Loucy (cell line): ENCODE results near the gene GALNT5.

Experiments
- H2AFZ ChIP-seq: fragments of 200-600 bp; sonication (generic); 2 replicates; pipeline ENCODE4 v1.6.0; 2016; ENCODE audit warnings: antibody characterized with exemption, mild to moderate bottlenecking, low read length, moderate library complexity
- H3F3A ChIP-seq: fragments of 200-600 bp; 2 replicates; pipeline ENCODE4 v1.6.0; 2016; ENCODE audit warnings: antibody characterized with exemption, low read depth, mild to moderate bottlenecking
- H3K27me3 ChIP-seq: fragments of 200-600 bp; sonication (generic); 2 replicates; pipeline ENCODE4 v1.6.1; 2014; ENCODE audit warnings: low read length, mild to moderate bottlenecking; ENCODE audit not compliant: insufficient read depth, poor library complexity, severe bottlenecking
- H3K36me3 ChIP-seq: fragments of 200-600 bp; sonication (generic); 2 replicates; pipeline ENCODE4 v1.6.1; 2016; ENCODE audit warnings: low read length; ENCODE audit not compliant: insufficient read depth
- H3K4me1 ChIP-seq: fragments of 200-600 bp; sonication (generic); 2 replicates; pipeline ENCODE4 v1.5.1; 2014; ENCODE audit warnings: low read length, mild to moderate bottlenecking; ENCODE audit not compliant: insufficient read depth, poor library complexity, severe bottlenecking
- H3K4me2 ChIP-seq: fragments of 200-600 bp; sonication (generic); 2 replicates; pipeline ENCODE4 v1.6.0; 2014; ENCODE audit warnings: antibody characterized with exemption, low read length, low read depth, mild to moderate bottlenecking; ENCODE audit not compliant: poor library complexity, severe bottlenecking
- H3K4me3 ChIP-seq: fragments of 200-600 bp; sonication (generic); 2 replicates; pipeline ENCODE4 v1.5.1; 2014; ENCODE audit warnings: low read length, mild to moderate bottlenecking, mixed read lengths; ENCODE audit not compliant: poor library complexity, severe bottlenecking
- H3K79me2 ChIP-seq: fragments of 200-600 bp; sonication (generic); 2 replicates; pipeline ENCODE4 v1.6.1; 2014; ENCODE audit warnings: low read length; ENCODE audit not compliant: insufficient read depth
- H3K9ac ChIP-seq: fragments of 200-600 bp; sonication (generic); 2 replicates; pipeline ENCODE4 v1.6.0; 2014; ENCODE audit warnings: mild to moderate bottlenecking, low read depth, low read length, moderate library complexity; ENCODE audit not compliant: poor library complexity, severe bottlenecking
- H3K9me2 ChIP-seq: fragments of 200-600 bp; sonication (generic); replicated peaks from 2 replicates; pipeline ENCODE4 v1.6.1; 2016; ENCODE audit warnings: low read depth, low read length, mixed read lengths
- H3K9me3 ChIP-seq: fragments of 200-600 bp; sonication (generic); 2 replicates; pipeline ENCODE4 v1.6.1; 2014; ENCODE audit warnings: mild to moderate bottlenecking, antibody characterized with exemption, low read length, low read depth; ENCODE audit not compliant: insufficient read depth
- H4K20me1 ChIP-seq: fragments of 200-600 bp; sonication (generic); 2 replicates; pipeline ENCODE4 v1.6.0; 2014; ENCODE audit warnings: antibody characterized with exemption, low read length, mild to moderate bottlenecking; ENCODE audit not compliant: insufficient read depth, poor library complexity, severe bottlenecking
- EZH2phosphoT487 ChIP-seq: fragments of 200-600 bp; IDR thresholded peaks from 2 replicates; pipeline ENCODE4 v1.6.1; 2018; ENCODE audit warnings: antibody characterized with exemption, mild to moderate bottlenecking, moderate library complexity, borderline replicate concordance
- TF ChIP-seq, protein P1 (sequence below): fragments of 200-600 bp; sonication (generic); conservative IDR thresholded peaks from 2 replicates; pipeline ENCODE4 v1.5.1; 2014; ENCODE audit warnings: mild to moderate bottlenecking, antibody characterized with exemption, low read length

GALNT5 gene

DNA sequence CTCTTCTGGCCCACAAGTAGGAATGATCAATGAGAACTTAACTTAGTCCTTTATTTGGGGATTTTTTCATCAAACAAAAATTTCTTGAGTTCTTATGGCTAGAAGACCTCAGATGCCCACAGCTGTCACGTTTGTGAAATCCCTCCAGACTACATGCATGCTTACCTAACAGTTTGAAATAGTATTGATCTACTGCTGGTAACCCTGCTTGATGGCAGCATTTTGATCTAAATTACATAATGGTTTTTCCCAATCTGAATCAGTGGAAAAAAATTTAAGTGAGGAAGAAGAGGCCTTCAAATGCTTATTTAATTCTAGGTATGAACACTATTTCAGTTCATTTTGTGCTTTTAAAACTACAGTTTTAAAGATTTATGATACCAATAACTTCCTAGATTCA, 54.2 kb downstream of the GALNT5 start:
- Histone ChIP-seq H3K79me2 (no peaks in the 10 kb centered on the region), H3K4me2 (no peak overlapping the region)

DNA sequence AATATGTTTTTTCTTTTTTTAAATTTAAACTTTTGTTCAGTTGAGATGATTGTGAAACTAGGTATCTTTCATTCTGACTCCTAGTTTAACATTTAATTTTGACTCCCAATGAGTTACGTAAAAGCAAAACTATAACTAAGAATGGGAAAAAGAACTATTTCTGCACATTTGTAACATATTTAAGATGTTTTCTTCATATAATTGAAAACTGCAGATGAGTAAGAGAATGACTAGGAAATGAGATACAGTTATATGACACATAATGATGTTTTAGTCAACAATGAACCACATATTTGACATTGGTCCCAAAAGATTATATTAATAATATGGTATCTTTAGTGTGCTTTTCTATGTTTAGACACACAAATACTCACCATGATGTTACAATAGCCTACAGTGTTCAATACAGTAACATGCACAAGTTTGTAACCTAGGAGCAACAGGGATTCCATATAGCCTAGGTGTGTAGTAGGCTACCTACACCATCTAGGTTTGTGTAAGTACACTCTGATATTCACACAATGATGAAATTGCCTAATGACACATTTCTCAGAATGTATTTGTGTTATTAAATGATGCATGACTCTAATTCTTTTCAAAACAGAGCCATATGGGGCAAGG, 55.5 kb downstream of the GALNT5 start:
- Histone ChIP-seq H3K4me2 (no peak overlapping the region), H4K20me1 (no peaks in the 10 kb centered on the region), H3F3A (no peaks in the 10 kb centered on the region), H2AFZ (no peak overlapping the region), H3K4me1 (no peaks in the 10 kb centered on the region), H3K27me3 (no peaks in the 10 kb centered on the region), H3K9me3 (no peaks in the 10 kb centered on the region), H3K36me3 (no peaks in the 10 kb centered on the region), H3K79me2 (no peaks in the 10 kb centered on the region), H3K9me2 (no peaks in the 10 kb centered on the region), H3K9ac (no peak overlapping the region), H3K4me3 (no peak overlapping the region)
- TF ChIP-seq, protein P1, sequence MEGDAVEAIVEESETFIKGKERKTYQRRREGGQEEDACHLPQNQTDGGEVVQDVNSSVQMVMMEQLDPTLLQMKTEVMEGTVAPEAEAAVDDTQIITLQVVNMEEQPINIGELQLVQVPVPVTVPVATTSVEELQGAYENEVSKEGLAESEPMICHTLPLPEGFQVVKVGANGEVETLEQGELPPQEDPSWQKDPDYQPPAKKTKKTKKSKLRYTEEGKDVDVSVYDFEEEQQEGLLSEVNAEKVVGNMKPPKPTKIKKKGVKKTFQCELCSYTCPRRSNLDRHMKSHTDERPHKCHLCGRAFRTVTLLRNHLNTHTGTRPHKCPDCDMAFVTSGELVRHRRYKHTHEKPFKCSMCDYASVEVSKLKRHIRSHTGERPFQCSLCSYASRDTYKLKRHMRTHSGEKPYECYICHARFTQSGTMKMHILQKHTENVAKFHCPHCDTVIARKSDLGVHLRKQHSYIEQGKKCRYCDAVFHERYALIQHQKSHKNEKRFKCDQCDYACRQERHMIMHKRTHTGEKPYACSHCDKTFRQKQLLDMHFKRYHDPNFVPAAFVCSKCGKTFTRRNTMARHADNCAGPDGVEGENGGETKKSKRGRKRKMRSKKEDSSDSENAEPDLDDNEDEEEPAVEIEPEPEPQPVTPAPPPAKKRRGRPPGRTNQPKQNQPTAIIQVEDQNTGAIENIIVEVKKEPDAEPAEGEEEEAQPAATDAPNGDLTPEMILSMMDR: no peak
- no peak for TF ChIP-seq EZH2phosphoT487

More for the DNA sequence above, 54.2 kb downstream of the GALNT5 start:
- no peak overlapping the region for H3K4me3 ChIP-seq
- no peak overlapping the region for H3K9ac ChIP-seq
- H3F3A ChIP-seq: no peaks in the 10 kb centered on the region
- no peak overlapping the region for H2AFZ ChIP-seq
- H3K27me3 ChIP-seq: no peaks in the 10 kb centered on the region
- H3K9me2 ChIP-seq: no peaks in the 10 kb centered on the region
- H3K36me3 ChIP-seq: no peaks in the 10 kb centered on the region
- no peaks in the 10 kb centered on the region for H3K9me3 ChIP-seq
- peaks cover 1% of the 10 kb centered on the region for H3K4me1 ChIP-seq
- H4K20me1 ChIP-seq: no peaks in the 10 kb centered on the region
- TF ChIP-seq, protein P1: no peak
- no peak for TF ChIP-seq EZH2phosphoT487

DNA sequence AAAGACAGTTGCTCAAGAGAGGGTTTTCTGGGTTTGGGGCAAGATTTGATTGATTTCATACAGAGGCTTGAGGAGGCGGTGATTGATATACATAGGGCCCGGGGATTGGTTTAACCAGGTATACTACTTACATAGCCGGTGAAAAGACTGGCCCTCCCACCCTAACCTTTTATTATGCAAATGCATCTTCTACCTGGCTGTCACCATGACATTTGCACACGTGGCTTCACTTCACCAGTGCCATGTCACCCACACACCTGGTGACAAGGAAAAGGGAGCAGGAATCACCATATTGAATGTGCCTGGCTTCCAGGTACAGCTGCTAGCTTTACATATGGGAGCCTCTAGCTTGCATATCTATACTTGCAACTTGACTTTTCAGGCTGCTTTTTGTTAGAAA, 58.4 kb downstream of the GALNT5 start:
- H3K4me1 ChIP-seq: no peaks in the 10 kb centered on the region
- H4K20me1 ChIP-seq: no peaks in the 10 kb centered on the region
- no peaks in the 10 kb centered on the region for H3K9me3 ChIP-seq
- no peaks in the 10 kb centered on the region for H3K27me3 ChIP-seq
- H3K4me2 ChIP-seq: no peak overlapping the region
- H3K36me3 ChIP-seq: no peaks in the 10 kb centered on the region
- no peak overlapping the region for H2AFZ ChIP-seq
- TF ChIP-seq, protein P1: no peak
- no peak for TF ChIP-seq EZH2phosphoT487
- no peak overlapping the region for H3K4me3 ChIP-seq
- no peaks in the 10 kb centered on the region for H3F3A ChIP-seq
- no peak overlapping the region for H3K9ac ChIP-seq
- no peaks in the 10 kb centered on the region for H3K9me2 ChIP-seq
- H3K79me2 ChIP-seq: no peaks in the 10 kb centered on the region
